ENCODE results near the gene DIPK1B. TPM values are rescaled to one million over a fixed set of nuclear protein-coding genes. Genes with fewer than 3 reads are reported as not detected.

DIPK1B gene
- total and polyA plus RNA-seq, 8 donors, result 4.3 to 32.3 (median 6.5) TPM

DNA sequence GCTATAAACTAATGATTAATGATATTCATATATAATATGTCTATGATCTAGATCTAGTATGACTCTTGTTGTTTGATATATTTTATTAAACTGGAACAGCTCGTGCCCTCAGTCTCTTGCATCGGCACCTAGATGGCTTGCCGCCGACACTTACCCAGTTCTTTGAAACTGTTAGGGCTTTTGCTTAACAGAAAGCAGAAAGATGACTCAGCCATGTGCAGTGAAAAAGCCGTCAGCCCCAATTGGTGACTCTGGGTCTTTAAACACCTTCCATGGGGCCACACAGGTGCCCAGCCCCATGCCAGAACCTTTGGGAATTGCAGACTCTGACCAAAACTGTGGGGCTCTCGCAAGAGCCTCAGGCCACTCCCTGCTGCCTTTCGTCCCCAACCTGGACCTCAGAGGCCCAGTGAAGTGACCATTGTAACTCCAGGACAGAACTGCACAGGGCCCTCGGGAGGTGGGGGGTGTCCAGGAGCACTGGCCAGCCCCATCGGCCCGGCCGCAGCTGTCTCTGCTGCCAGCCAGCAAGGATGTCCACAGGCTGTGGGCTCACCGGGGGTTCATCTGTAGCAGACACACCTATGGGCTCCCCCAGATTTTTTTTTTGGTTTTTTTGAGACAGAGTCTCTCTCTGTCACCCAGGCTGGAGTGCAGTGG, 22.6 kb downstream of the DIPK1B start:
- Histone ChIP-seq H3K4me3 (no peak overlapping the region), H3K27me3 (no peaks in the 10 kb centered on the region), H3K9me3 (no peaks in the 10 kb centered on the region), H3K27ac (no peak overlapping the region), H3K36me3 (no peaks in the 10 kb centered on the region), H3K4me1 (no peaks in the 10 kb centered on the region)
- DNase-seq (peak in 2 of 6 donors; percentile 8 to 29), ATAC-seq (no peak), FAIRE-seq (no peak)
- no peak for TF ChIP-seq CTCF (IDR thresholded peaks at IDR 0.05)
- 84 to 85% methylated on average over 12 of the region's 12 CpGs for WGBS, 2 donors
- intact Hi-C loops (cut with DNase I), result no loop called here

DNA sequence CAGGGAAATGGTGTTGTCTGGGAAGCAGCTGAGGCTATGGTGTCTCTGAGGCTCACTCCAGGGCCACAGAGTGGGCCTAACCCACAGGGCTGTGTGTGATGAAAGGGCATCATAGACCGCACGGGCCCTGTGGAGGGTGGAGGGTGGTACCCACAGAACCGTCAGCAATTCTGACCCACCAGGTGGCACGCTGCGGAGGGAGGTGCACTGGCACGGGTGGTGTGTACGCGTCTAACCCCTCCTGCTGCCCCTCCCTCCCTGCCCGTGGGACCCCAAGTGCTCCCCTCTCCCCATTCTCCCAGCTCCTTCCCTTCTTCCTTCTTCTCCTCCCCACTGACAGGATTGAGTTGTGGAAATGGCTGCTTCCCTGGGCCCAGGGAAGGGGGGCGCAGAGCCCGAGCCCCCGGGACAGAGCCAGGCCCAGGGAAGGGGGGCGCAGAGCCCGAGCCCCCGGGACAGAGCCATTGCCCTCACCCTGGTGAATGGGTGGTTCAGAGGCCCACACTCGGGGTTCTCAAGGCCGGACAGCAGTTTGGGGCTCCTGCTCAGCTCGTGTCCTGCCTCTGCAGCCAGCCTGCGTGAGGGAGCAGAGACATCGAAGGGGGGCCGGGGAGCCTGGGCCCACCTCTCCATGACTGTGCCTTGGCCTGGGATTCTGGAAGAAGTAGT, 23.6 kb downstream of the DIPK1B start:
- DNase-seq, result peak in 2 of 6 donors; percentile 21 to 62
- 82 to 85% methylated on average over 20 to 21 of the region's 21 CpGs for WGBS, 2 donors
- H3K9me3 ChIP-seq, result no peaks in the 10 kb centered on the region
- no peak overlapping the region for H3K4me3 ChIP-seq
- no peak overlapping the region for H3K27ac ChIP-seq
- FAIRE-seq, result no peak
- intact Hi-C loops (cut with DNase I), result no loop called here
- ATAC-seq, result no peak
- TF ChIP-seq CTCF (IDR thresholded peaks at IDR 0.05), result no peak
- no peaks in the 10 kb centered on the region for H3K27me3 ChIP-seq
- H3K4me1 ChIP-seq, result peaks cover 0 to 2% (median 0%) of the 10 kb centered on the region in 3 donors
- H3K36me3 ChIP-seq, result no peaks in the 10 kb centered on the region

DNA sequence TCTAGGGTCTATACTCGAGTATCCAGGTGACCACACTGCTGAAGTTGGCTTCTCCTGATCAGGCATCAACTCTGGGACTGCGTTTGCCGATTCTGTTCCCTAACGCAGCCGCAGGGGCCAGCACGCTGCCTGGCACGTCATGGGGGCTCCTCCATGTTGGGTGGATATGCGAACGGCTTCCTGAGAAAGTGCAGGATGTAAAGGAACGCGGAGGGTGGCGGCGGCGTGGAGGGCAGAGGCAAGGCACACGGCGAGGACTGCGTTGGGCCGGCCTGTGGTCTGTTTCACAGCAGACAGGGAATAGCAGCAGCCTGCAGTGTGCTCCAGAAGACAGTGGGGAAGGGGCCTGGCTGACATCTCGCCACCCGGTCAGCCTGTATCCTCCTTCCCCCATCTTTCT, 26.6 kb downstream of the DIPK1B start:
- intact Hi-C loops (cut with DNase I), result no loop called here
- no peaks in the 10 kb centered on the region for H3K9me3 ChIP-seq
- H3K27ac ChIP-seq, result no peak overlapping the region
- no peak overlapping the region for H3K4me3 ChIP-seq
- H3K36me3 ChIP-seq, result no peaks in the 10 kb centered on the region
- TF ChIP-seq CTCF (IDR thresholded peaks at IDR 0.05), result no peak
- ATAC-seq (no peak), DNase-seq (peak in 1 of 6 donors; percentile 35), FAIRE-seq (no peak)
- peaks cover 12 to 17% (median 14%) of the 10 kb centered on the region in 3 donors for H3K4me1 ChIP-seq
- no peaks in the 10 kb centered on the region for H3K27me3 ChIP-seq
- 78 to 87% methylated on average over 20 of the region's 20 CpGs for WGBS, 2 donors

- no peaks in the 10 kb centered on the region for H3K36me3 ChIP-seq
- H3K9me3 ChIP-seq, result no peaks in the 10 kb centered on the region
- H3K27me3 ChIP-seq, result no peaks in the 10 kb centered on the region
- 74 to 91% methylated on average over 23 of the region's 23 CpGs for WGBS, 2 donors
- peaks cover 12 to 17% (median 14%) of the 10 kb centered on the region in 3 donors for H3K4me1 ChIP-seq
- H3K4me3 ChIP-seq, result no peak overlapping the region
- FAIRE-seq, result no peak
- DNase-seq, result peak in 1 of 6 donors; percentile 47
- H3K27ac ChIP-seq, result no peak overlapping the region
- no peak for ATAC-seq
- TF ChIP-seq CTCF (IDR thresholded peaks at IDR 0.05), result no peak
- intact Hi-C loops (cut with DNase I), result no loop called here
Measured at GRCh38 chr9:136739509-136739908, 27.1 kb downstream of the DIPK1B start.

DNA sequence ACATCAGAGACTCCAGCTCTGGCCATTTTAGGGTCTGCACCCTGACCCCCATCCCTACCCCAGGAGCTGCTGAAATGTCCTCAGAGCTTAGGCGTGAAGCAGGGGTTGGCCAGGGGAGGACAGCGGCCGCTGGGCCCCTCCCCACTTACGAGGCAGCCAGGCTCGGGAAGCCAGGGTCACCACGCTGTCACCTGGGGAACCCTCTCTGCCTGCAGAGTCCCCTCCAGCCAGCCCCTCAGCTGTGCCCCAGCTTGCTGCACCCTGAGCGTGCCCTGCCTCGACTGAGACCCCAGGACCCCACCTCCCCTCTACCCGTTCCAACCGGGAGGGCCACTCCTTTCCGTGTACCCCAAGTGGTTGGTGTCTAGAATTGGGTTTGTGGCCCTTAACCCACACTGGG, 27.7 kb downstream of the DIPK1B start:
- WGBS, 2 donors, result 69 to 85% methylated on average over 11 of the region's 11 CpGs
- Histone ChIP-seq H3K27me3 (no peaks in the 10 kb centered on the region), H3K36me3 (no peaks in the 10 kb centered on the region), H3K9me3 (no peaks in the 10 kb centered on the region), H3K4me3 (no peak overlapping the region), H3K4me1 (peaks cover 12 to 17% (median 14%) of the 10 kb centered on the region in 3 donors), H3K27ac (no peak overlapping the region)
- FAIRE-seq (no peak), DNase-seq (peak in 1 of 6 donors; percentile 57), ATAC-seq (no peak)
- intact Hi-C loops (cut with DNase I), result no loop called here
- TF ChIP-seq CTCF (IDR thresholded peaks at IDR 0.05), result no peak

Data from pancreas (tissue), 10 donors.